GM19455 (cell line): ENCODE data around the gene NSMF.

ENCODE experiments used
- ATAC-seq: cut with Tn5 transposase; IDR thresholded peaks from one replicate; pipeline ENCODE4 v1.9.1; 2021; ENCODE audit not compliant: unreplicated experiment

NSMF gene

DNA sequence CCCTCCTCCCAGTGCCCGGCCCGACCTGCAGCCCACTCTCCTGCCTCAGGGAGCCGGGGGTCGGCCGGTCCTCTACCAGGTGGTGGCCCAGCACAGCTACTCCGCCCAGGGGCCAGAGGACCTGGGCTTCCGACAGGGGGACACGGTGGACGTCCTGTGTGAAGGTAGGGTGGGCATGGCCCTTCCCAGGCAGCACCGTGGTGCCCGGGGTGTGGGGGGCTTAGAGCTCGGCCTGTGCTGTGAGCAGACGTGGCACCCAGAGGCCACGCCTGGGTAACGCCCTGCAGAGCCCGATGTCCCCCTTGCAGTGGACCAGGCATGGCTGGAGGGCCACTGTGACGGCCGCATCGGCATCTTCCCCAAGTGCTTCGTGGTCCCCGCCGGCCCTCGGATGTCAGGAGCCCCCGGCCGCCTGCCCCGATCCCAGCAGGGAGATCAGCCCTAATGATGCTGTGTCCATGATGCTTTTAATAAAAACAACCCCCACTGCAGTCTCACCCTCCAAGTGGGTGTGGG, 25.2 kb downstream of the NSMF start:
- no peak for ATAC-seq

GRCh38 chr9:137433349-137433915, 25.7 kb downstream of the NSMF start:
- ATAC-seq: no peak

- no peak for ATAC-seq
Observed at GRCh38 chr9:137432687-137433348, 26.3 kb downstream of the NSMF start.

DNA sequence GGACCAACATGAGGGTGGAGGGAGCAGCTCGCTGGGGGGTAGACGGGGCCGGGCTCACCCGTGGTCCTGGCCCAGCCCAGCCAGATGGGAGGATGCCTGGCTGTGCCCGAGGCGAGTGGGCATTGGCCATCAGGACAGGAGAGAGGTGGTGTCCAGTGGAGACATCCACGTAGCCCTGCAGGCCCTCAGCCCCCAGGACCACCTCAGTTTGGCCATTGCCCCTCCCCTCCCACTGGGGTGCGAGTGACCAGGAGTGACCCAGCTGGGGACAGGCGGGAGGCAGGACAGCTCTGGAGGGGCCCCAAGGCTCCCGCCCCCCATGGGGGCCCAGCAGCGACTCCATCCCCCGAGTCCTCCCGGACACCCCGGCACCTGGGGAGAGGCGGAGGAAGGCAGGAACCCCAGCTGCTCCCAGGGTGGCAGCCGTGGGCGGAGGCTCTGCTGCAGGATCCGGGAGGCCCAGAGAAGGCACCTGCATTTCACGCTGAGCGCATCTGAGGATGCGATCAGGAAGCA, 27.7 kb downstream of the NSMF start:
- ATAC-seq: no peak

DNA sequence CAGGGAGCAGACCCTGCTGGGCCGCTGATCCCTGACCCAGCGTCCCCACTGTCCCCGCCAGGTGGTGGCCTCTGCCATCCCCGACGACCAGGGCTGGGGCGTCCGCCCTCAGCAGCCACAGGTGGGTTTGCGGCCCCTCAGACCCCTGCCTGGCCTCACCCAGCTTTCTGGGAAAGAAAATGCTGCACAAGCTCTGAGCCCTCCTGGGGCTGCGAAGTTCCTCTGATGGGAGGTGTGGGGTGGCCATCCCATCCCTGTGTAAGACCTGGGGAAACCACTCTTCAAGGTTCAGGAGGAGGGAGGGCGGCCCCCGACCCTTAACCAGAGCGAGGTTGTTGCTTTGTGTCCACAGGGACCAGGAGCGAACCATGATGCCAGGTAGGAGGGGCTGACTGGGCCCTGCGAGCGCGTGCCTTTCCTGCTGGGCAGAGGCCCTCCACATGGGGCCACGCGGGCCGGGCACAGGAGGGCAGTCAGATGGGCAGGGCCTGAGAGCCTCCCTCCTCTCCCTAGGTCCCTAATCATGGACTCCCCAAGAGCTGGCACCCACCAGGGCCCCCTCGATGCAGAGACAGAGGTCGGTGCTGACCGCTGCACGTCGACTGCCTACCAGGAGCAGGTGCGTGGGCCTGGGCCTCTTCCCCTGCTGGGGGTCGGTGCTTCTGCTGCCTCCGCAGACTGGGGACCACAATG, 28.3 kb downstream of the NSMF start:
- ATAC-seq: no peak

DNA sequence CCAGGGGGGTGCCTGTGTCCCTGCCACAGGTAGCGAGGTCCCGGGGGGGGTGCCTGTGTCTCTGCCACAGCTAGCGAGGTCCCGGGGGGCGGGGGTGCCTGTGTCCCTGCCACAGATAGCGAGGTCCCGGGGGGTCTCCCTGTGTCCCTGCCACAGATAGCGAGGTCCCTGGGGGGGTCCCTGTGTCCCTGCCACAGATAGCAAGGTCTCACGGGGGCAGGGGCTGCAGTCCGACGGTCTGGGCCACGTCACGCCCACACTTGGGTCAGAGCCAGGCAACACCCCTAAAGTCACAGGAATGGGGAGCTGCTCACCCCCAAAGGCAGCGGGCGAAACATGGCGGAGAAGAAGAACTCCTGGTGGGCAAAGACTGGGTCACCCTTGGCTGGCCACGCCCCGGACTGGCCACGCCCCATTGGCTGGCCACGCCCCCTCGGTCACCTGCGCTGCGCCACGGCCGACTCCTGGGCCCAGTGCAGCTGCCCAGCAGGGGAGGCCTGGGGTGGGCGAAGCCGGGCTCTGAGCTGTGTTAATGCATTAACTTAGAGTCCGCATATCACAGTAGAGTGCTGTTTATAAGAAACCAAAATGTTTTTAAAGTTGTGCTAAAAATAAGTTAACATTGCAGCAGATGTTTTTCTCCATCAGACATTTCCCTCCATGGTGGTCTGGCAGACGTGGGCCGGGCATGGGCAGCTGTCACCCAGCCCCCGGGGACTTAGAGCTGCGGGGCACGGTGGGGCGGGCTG, 29.0 kb downstream of the NSMF start:
- ATAC-seq: no peak

- no peak for ATAC-seq
Observed at GRCh38 chr9:137429546-137429890, 29.6 kb downstream of the NSMF start.

DNA sequence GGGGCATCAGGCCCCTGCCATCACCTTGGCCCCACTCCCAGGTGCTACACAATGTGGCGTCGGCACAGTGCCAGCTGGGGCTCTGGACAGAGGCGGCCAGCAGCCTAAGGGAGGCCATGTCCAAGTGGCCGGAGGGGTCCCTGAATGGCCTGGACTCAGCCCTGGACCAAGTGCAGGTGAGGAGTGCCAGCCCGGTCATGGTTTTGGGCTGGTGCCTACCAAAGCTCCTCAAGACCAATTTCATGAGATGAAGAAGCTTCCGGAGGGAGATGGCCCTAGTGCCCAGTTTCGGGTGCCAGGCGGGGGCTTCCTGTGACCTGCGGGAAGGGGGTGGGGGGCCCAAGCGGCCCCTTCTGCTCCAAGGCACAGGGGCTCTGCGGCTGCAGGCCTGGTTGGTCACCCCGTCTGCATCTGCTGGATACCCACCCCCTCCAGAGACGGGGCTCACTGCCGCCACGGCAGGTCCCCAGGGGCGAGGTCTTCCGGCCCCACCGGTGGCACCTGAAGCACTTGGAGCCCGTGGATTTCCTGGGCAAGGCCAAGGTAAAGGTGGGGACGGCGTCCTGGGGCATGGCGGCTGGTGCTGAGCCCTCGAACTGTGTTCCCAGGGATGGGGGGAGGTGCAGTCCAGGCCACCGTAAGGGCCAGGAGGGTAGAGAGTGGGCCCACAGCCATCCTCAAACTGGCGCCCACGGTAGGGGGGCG, 30.1 kb downstream of the NSMF start:
- no peak for ATAC-seq

GRCh38 chr9:137428311-137428630, 30.9 kb downstream of the NSMF start:
- ATAC-seq: no peak

DNA sequence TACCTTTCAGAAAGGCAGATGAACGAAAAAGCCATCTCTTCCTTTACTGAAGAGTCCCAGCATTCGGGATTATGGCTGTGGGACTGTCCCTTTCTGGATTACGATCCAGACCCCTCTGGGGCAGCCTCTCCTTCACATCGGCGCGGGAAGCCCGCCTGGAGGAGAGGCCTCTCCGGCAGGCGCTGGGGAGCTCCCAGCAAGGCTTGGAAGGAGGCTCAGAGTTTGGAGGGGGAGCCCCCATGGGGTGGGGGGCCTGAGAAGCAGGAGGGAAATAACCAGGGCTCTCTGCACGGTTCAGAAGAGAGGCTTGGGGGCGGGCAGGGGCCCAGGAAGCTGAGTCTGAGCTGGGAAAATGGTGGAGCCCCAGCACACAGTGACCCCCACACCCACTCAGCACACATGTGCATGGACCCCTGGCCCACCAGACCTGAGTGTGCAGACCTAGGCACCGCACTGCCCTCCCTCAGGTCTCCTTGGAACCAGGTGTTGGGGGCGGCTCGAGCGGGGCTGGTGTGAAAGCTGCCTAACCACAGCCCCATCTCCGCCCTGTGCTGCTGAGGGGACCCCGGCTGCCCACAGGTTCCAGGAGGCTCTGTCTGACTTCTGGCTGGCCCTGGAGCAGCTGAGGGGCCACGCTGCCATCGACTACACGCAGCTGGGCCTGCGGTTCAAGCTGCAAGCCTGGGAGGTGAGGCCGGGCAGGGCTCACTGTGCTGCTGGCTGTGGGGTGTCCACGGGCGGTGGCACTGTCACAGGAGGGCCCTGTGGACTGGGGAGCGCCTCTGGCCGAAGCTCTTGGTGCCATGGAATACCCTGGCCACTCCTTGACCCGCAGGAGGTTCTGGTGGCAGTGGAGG, 31.5 kb downstream of the NSMF start:
- ATAC-seq: no peak

DNA sequence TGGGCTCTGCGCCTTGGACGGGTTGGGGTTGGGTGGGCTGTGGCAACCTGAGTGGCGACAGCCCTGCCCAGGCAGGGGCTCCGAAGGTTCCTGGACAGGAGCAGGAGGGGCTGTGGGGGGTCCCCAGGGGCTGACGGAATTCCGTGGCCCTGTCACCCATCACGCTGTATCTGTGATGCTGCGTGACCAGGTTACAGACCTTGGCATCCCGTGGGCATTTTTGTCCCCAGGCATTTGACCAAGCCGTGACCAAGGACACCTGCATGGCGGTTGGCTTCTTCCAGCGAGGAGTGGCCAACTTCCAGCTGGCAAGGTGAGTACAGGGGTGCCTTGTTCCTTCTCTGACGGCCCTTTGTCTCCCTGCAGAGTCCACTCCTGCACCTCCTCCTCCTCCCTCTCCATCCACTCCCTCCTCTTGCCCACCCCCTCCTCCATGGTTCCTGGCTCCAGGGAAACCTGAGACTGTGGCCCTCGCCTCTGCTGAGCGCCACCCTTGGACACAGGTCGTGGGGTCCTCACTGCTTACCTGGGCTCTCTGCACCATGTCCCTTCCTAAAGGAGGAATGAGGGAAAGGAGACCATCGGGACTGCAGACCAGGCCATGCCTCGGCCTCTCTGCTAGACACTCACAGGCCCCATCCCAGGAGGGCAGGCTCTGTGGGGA, 33.0 kb downstream of the NSMF start:
- no peak for ATAC-seq

GRCh38 chr9:137423514-137424291, 35.4 kb downstream of the NSMF start:
- ATAC-seq: peak; percentile 24

GRCh38 chr9:137422604-137423513, 36.3 kb downstream of the NSMF start, which contains the start of the genes EXD3 and NOXA1:
Gene EXD3, minus strand, starts transcription at chr9:137423162. Its CDS starts 27,805 bp downstream, at chr9:137395357.
Gene NOXA1, plus strand, starts transcription at chr9:137423393. Its CDS starts 137 bp downstream, at chr9:137423530.
- ATAC-seq: peak; percentile 77

DNA sequence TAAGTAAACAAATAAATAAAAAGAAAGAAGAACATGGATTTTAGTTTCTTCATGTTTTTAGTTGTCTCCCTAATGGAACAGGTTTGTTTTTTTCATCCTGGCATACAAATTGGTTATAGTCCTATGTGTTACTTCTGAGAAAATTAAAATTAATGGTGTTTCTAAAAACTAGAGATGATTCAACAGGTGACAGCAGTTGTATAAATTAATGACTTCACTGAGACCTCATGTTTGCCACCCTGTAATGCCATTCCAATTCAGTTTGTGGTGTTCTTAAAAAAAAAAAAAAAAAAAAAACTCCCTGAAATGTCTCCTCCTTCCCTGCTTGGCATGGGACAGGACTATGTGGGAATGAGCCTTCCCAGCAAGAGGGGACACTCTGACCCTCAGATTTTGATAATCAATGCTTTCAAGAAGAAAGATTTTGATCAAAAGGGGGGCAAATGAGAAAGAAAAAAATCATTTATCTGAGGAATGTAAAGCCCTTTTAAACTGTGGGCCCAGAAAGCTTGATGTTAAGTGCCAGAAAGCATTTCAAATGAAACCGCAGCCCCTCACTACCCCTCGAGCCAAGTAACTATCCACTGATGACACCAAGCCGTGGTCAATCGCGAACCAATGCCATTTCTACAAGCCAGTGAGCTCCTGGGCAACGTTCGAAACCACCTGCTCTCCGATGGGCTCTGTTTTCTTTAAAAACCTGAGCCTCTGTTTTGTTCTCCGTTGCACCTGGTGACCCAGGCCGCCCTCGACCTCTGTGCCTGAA, 37.1 kb downstream of the NSMF start:
- ATAC-seq: no peak

DNA sequence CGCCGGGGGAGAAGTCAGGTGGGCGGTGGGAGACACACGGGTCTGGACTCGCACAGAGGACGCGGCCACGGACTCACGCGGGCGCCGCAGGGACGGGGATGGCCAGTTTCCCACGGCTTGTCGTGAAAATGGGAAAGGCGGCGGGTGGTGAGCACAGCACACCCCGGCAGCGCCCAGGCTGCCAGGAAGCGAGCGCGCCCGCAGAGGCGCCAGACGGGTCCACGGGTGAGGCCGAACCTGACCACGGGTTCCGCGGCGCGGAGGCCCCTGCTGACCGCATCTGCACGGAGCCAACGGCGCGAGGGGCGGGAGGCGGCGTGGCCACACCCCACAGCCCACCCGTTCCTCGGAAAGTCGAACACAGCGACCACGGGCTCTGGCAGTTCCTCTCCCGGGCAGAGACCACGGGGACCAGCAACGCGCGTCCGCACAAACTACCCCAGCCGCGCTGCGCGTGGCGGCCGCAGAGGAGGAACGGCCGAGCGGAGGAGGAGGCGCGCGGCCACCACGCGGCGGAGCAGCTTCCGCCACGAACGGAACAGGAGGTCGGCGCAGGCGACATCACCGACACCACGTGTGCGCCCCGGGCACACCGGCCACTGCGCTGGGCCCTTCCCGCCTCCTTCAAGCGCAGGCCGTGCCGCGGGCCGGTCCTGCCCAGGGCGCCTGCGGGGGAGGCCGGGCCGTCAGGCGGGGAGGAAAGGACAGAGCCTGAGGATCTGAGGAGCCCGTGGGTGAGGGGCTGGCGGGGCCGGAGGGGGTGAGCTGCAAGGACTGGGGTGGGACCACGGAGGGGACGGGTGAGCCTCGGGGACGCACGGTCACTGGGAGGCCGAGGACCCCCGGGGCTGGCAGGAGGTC, 41.7 kb downstream of the NSMF start:
- ATAC-seq: no peak
